Pancreas (tissue), 10 donors: ENCODE results near the gene IFI44L. TPM values are rescaled to one million over a fixed set of nuclear protein-coding genes. Genes with fewer than 3 reads are reported as not detected.

Source experiments
- ATAC-seq, 4 donors: fragments of 200-7000 bp; cut with Tn5 transposase; one replicate each; pipeline versions ENCODE4 v1.8.0 to v1.9.1; 2020; ENCODE audit warnings: mild to moderate bottlenecking in 4 of 4, moderate library complexity in 4 of 4
- DNase-seq, 6 donors: peaks; one replicate each; pipeline ENCODE4 v3.0.0-alpha.2; 2020
- FAIRE-seq: peaks from 2 replicates; lab custom pipeline; 2012; peaks lifted over from hg19 to GRCh38; lab: Jason Lieb, UNC
- H3K27ac ChIP-seq, 4 donors: fragments of 200-600 bp; sonication (generic); 1 replicate in 3 of 4; 2 replicates in 1 of 4; pipeline versions ENCODE4 v1.5.0 to v1.8.0; 2020
- H3K27me3 ChIP-seq, 4 donors: fragments of 200-600 bp; one replicate each; pipeline ENCODE4 v1.8.0; 2021
- H3K36me3 ChIP-seq, 3 donors: fragments of 200-600 bp; sonication (generic) in 1 of 3; one replicate each; pipeline versions ENCODE4 v1.5.0 to v1.8.0; 2020 to 2021
- H3K4me1 ChIP-seq, 3 donors: fragments of 200-600 bp; one replicate each; pipeline ENCODE4 v1.8.0; 2021
- H3K4me3 ChIP-seq, 4 donors: fragments of 200-600 bp; sonication (generic) in 2 of 4; one replicate each; pipeline versions ENCODE4 v1.5.0 to v1.8.0; 2020 to 2021
- H3K9me3 ChIP-seq, 4 donors: fragments of 200-600 bp; one replicate each; pipeline ENCODE4 v1.8.0; 2021
- CTCF ChIP-seq, 4 donors: fragments of 200-600 bp; sonication (generic) in 3 of 4; IDR thresholded peaks; one replicate each; pipeline versions ENCODE4 v1.5.0 to v1.8.0; 2021; ENCODE audit warnings: antibody characterized with exemption in 4 of 4
- WGBS, 2 donors: extraction: QIAGEN DNeasy Blood & Tissue Kit; methylation state at CpG; one replicate each; pipeline ENCODE4 v1.1.7; 2013; 5-methylcytosine and 5-hydroxymethylcytosine counted together
- intact Hi-C, 3 donors: fragments of 100-400 bp; cut with DNase I; formaldehyde crosslinking; loops; one replicate each; pipeline versions ENCODE4 v1.11.1 to v1.14.2; 2022
- polyA plus RNA-seq, 2 donors: library from polyadenylated mRNA; stranded (reverse); fragments of 200-250 nt; gene quantifications; one replicate each; pipeline ENCODE4 v1.2.3, GENCODE V29; 2013
- total RNA-seq, 6 donors: library from RNA; stranded (reverse); fragmentation: NEBNext Ultra II Directional in 4 of 6; extraction: Animal tissue kit (Norgen Biotek cat#: 25700) in 4 of 6; gene quantifications; one replicate each; pipeline versions ENCODE4 v1.2.1 to v1.2.4, GENCODE V29; 2021 to 2023
- donor health status: healthy with polysubstance abuse.
- donor health status: DM: no; HTN: no; CAD: no; lungs with moderate emphysema.
- donor health status: DM: no; HTN: no; CAD: no.
- donor health status: control.
- donor health status: control.
- donor health status: Bipolar disorder and iron deficiency.
- donor health status: DM: yes; HTN: yes; CAD: no.
- donor health status: DM: no; HTN: no; CAD: no.
- donor health status: DM: no; HTN: no; CAD: no.
- donor health status: DM: yes; HTN: yes; CAD: no.

The IFI44L gene
- total and polyA plus RNA-seq, 8 donors = 0.38 to 3.9 (median 1.4) TPM

- Histone ChIP-seq H3K36me3 (no peaks in the 10 kb centered on the region), H3K4me1 (peaks cover 0 to 6% (median 0%) of the 10 kb centered on the region in 3 donors), H3K9me3 (no peaks in the 10 kb centered on the region), H3K27me3 (no peaks in the 10 kb centered on the region), H3K27ac (no peak overlapping the region), H3K4me3 (no peak overlapping the region)
- WGBS, 2 donors = 60 to 64% methylated on average over 3 of the region's 3 CpGs
- DNase-seq (no peak), FAIRE-seq (no peak), ATAC-seq (no peak)
- no peak for TF ChIP-seq CTCF (IDR thresholded peaks at IDR 0.05)
- intact Hi-C loops = loop anchor here in 1 of 3 donors (5.0 kb wide), 1 partner anchor 53 kb away; no protein-coding TSS in a partner anchor
These were observed 1.2 kb upstream of the IFI44L start for GRCh38 chr1:78619032-78619431.

DNA sequence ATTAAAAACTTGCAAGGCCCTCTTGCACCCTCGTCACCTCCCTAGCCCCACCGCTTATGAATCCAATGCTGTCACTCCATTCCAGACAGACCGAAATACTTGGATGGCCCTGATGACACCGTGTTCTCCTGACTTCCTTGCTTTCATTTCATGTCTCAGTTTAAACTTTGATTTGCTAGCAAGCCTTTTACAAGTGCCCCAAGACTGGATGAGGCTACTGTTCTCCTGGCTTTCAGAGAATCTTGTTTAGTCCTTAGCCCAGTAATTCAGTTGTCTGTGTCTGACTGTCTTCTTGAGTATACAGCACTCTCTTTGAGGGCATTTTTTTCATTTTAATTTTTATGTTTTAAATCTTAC lies 824 bp upstream of the IFI44L start:
- ATAC-seq (peak in 1 of 4 donors; percentile 4), FAIRE-seq (no peak), DNase-seq (no peak)
- Histone ChIP-seq H3K27ac (peak overlapping the region in 2 of 4 donors; percentile 34 to 46), H3K36me3 (no peaks in the 10 kb centered on the region), H3K27me3 (no peaks in the 10 kb centered on the region), H3K9me3 (no peaks in the 10 kb centered on the region), H3K4me1 (peaks cover 0 to 6% (median 0%) of the 10 kb centered on the region in 3 donors), H3K4me3 (peak overlapping the region in 1 of 4 donors; percentile 24)
- no peak for TF ChIP-seq CTCF (IDR thresholded peaks at IDR 0.05)
- intact Hi-C loops = loop anchor here in 1 of 3 donors (5.0 kb wide), 1 partner anchor 53 kb away; no protein-coding TSS in a partner anchor
- WGBS, 2 donors = 74 to 75% methylated on average over 4 of the region's 4 CpGs

- ATAC-seq (no peak), FAIRE-seq (no peak), DNase-seq (no peak)
- TF ChIP-seq CTCF (IDR thresholded peaks at IDR 0.05) = no peak
- Histone ChIP-seq H3K27me3 (no peaks in the 10 kb centered on the region), H3K27ac (peak overlapping the region in 3 of 4 donors; percentile 6 to 46 (median 34)), H3K36me3 (no peaks in the 10 kb centered on the region), H3K9me3 (no peaks in the 10 kb centered on the region), H3K4me3 (peak overlapping the region in 2 of 4 donors; percentile 24 to 26), H3K4me1 (peaks cover 0 to 6% (median 0%) of the 10 kb centered on the region in 3 donors)
- intact Hi-C loops = loop anchor here in 1 of 3 donors (10.0 kb wide), 1 partner anchor 54 kb away; no protein-coding TSS in a partner anchor
- WGBS, 2 donors = 18 to 31% methylated on average over 1 of the region's 1 CpG
These were observed 418 bp downstream of the IFI44L start for GRCh38 chr1:78620666-78621065.

- intact Hi-C loops = loop anchor here in 1 of 3 donors (10.0 kb wide), 1 partner anchor 52 kb away; no protein-coding TSS in a partner anchor
These were observed 2.3 kb downstream of the IFI44L start for GRCh38 chr1:78622548-78622947.

More at GRCh38 chr1:78622548-78622947, 2.3 kb downstream of the IFI44L start:
- no peak for ATAC-seq
- 87% methylated on average over 4 of the region's 4 CpGs for WGBS, 2 donors
- no peak for FAIRE-seq
- Histone ChIP-seq H3K27ac (no peak overlapping the region), H3K4me1 (peaks cover 0 to 6% (median 0%) of the 10 kb centered on the region in 3 donors), H3K27me3 (no peaks in the 10 kb centered on the region), H3K4me3 (no peak overlapping the region), H3K36me3 (no peaks in the 10 kb centered on the region), H3K9me3 (no peaks in the 10 kb centered on the region)
- no peak for TF ChIP-seq CTCF (IDR thresholded peaks at IDR 0.05)
- DNase-seq = no peak
